Endothelial cell (in vitro differentiated cells): ENCODE measurements around the gene QSOX1. TPM values are rescaled to one million over a fixed set of nuclear protein-coding genes. Genes with fewer than 3 reads are reported as not detected.
A peak's percentile ranks its signal among the peaks of the same experiment; 100 is the strongest.

ENCODE experiments used
- DNase-seq: peaks from one replicate; pipeline ENCODE4 v3.0.0; 2021; ENCODE audit warnings: low spot score
- H3K27ac Mint-ChIP-seq: one replicate; pipeline ENCODE4 v1.8.0; 2021; ENCODE audit warnings: mixed read lengths, inconsistent platforms; ENCODE audit not compliant: unreplicated experiment
- H3K27me3 Mint-ChIP-seq: one replicate; pipeline ENCODE4 v1.8.0; 2021; ENCODE audit warnings: mild to moderate bottlenecking, moderate library complexity, mixed read lengths, inconsistent platforms; ENCODE audit not compliant: unreplicated experiment
- H3K36me3 Mint-ChIP-seq: one replicate; pipeline ENCODE4 v1.8.0; 2021; ENCODE audit warnings: mild to moderate bottlenecking, low read depth, mixed read lengths, inconsistent platforms; ENCODE audit not compliant: unreplicated experiment
- H3K4me1 Mint-ChIP-seq: one replicate; pipeline ENCODE4 v1.8.0; 2021; ENCODE audit warnings: mild to moderate bottlenecking, mixed read lengths, inconsistent platforms; ENCODE audit not compliant: unreplicated experiment
- H3K4me3 Mint-ChIP-seq: one replicate; pipeline ENCODE4 v1.8.0; 2021; ENCODE audit warnings: mild to moderate bottlenecking, mixed read lengths, inconsistent platforms; ENCODE audit not compliant: unreplicated experiment
- H3K9me3 Mint-ChIP-seq: one replicate; pipeline ENCODE4 v1.8.0; 2021; ENCODE audit warnings: mixed read lengths, inconsistent platforms; ENCODE audit not compliant: unreplicated experiment
- total RNA-seq: library from RNA; stranded (reverse); fragmentation: NEBNext Ultra II Directional; extraction: Animal tissue kit (Norgen Biotek cat#: 25700); gene quantifications from one replicate; pipeline ENCODE4 v1.2.1, GENCODE V29; 2021; ENCODE audit not compliant: unreplicated experiment
- TF ChIP-seq, protein P1 (sequence below): fragments of 200-600 bp; sonication (generic); IDR thresholded peaks from one replicate; pipeline ENCODE4 v1.5.0; 2021; ENCODE audit warnings: antibody characterized with exemption; ENCODE audit not compliant: unreplicated experiment

Gene QSOX1
- total RNA-seq, 1 donor from 2014 or later = 199 TPM

DNA sequence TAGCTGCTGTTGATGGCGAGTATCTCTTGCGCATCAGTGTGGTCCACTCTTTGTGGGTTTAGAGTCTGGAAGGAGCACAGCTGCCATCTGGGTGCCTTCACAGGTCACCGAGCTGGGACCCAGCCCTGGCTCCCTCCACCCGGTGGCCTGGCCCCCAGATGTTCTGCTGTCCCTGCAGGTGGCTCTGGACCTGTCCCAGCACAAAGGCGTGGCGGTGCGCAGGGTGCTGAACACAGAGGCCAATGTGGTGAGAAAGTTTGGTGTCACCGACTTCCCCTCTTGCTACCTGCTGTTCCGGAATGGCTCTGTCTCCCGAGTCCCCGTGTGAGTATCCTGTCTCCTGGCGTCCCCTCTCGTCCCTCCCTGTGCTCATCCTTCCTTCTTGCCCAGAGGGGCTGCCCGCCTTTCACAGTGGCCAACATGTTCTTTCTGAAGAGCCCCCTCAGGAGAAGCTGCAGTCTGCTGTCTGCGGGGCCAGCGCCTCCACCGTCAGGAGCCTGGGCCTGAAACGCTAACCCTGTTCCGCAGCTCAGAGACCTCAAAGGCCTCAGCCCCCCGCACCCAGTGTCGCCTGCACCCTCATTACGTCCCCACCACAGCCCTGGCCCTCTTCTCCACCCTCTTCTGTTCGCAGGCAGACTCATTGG lies 27.4 kb downstream of the QSOX1 start:
- peaks cover 24% of the 10 kb centered on the region for H3K36me3 Mint-ChIP-seq
- H3K4me1 Mint-ChIP-seq = peaks cover 3% of the 10 kb centered on the region
- peaks cover 6% of the 10 kb centered on the region for H3K27me3 Mint-ChIP-seq
- no peak overlapping the region for H3K4me3 Mint-ChIP-seq
- TF ChIP-seq, protein P1, sequence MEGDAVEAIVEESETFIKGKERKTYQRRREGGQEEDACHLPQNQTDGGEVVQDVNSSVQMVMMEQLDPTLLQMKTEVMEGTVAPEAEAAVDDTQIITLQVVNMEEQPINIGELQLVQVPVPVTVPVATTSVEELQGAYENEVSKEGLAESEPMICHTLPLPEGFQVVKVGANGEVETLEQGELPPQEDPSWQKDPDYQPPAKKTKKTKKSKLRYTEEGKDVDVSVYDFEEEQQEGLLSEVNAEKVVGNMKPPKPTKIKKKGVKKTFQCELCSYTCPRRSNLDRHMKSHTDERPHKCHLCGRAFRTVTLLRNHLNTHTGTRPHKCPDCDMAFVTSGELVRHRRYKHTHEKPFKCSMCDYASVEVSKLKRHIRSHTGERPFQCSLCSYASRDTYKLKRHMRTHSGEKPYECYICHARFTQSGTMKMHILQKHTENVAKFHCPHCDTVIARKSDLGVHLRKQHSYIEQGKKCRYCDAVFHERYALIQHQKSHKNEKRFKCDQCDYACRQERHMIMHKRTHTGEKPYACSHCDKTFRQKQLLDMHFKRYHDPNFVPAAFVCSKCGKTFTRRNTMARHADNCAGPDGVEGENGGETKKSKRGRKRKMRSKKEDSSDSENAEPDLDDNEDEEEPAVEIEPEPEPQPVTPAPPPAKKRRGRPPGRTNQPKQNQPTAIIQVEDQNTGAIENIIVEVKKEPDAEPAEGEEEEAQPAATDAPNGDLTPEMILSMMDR = no peak
- H3K27ac Mint-ChIP-seq = no peak overlapping the region
- no peaks in the 10 kb centered on the region for H3K9me3 Mint-ChIP-seq
- DNase-seq = no peak

DNA sequence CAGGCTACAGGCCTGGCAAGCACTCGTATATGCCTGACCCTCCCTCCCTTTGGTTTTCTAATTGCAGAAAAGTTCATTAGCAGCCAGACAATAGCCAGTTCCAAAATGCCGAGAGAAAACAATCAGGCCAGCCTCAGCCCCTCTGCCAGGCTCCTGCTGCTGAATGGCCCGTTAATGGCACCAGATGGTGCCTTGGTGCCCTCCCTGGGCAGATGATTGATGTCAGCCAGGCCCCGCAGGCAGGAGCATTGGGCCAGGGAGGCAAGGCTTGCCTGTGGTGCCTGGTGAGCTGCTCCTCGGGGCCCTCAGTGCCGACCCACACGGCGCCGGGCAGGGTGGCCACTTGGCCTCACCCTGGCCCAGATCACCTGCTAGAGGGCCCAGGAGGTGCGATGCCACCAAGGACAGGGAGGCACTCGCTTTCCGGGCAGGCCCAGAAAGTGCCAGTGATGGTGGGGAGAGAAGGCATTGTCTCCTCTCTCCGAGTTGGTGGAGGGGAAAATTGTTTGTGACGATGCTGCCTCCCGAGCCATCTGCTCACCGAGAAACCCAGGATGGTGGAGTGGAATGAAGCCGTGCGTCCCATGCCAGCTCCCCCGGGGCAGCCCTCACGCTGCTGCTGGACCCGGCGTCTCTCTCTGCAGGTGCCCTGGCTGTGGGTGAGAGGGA lies 28.1 kb downstream of the QSOX1 start:
- peaks cover 23% of the 10 kb centered on the region for H3K36me3 Mint-ChIP-seq
- peaks cover 3% of the 10 kb centered on the region for H3K4me1 Mint-ChIP-seq
- H3K27me3 Mint-ChIP-seq = peaks cover 6% of the 10 kb centered on the region
- H3K9me3 Mint-ChIP-seq = no peaks in the 10 kb centered on the region
- no peak for DNase-seq
- TF ChIP-seq, protein P1 = no peak
- H3K27ac Mint-ChIP-seq = no peak overlapping the region
- H3K4me3 Mint-ChIP-seq = no peak overlapping the region

DNA sequence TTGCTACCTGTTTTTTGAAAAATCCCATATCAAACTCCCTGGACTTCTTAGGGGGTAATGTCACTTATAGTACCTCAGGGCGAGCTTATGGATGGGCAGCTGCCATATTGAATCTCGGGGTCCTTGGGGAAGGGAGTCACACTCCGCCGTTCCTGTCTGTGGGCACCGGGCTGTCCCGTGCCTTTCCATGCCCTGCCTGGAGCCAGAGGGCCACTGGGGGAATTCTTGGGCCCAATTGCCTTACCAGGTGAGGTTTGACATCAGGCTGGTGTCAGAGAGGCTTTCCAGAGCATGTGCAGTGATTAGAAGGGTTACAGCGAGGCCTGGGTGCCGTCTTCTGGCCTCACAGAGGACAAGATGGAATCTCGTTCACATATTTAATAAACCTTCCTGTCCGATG lies 28.8 kb downstream of the QSOX1 start:
- TF ChIP-seq, protein P1 = no peak

DNA sequence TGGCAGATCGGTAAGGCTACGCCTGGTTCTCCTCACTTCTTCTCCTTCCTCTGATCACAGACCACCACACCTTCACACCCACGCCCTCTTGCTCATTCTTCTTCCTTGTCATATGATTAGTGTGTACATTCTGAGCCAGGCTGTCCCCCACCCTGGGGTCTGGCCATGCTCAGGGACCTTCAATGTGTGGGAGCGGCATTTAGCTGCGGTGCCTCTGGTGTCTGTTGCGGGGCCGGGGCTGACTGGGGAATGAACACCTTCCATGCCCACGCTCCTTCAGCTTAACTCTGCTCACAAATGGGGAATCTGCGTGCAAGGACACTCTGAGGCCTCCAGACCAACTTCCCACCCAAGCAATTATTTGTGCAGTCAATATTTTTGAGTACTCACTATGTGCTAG lies 29.4 kb downstream of the QSOX1 start:
- Mint-ChIP-seq H3K4me1 (peaks cover 9% of the 10 kb centered on the region), H3K4me3 (peak overlapping the region; percentile 7), H3K27ac (no peak overlapping the region)

More for the DNA sequence above, 28.8 kb downstream of the QSOX1 start:
- Mint-ChIP-seq H3K4me3 (peak overlapping the region; percentile 37), H3K9me3 (no peaks in the 10 kb centered on the region), H3K27ac (no peak overlapping the region), H3K27me3 (peaks cover 6% of the 10 kb centered on the region), H3K36me3 (peaks cover 21% of the 10 kb centered on the region), H3K4me1 (peaks cover 5% of the 10 kb centered on the region)
- no peak for DNase-seq

More for the DNA sequence above, 29.4 kb downstream of the QSOX1 start:
- Mint-ChIP-seq H3K36me3 (peaks cover 20% of the 10 kb centered on the region), H3K27me3 (peaks cover 8% of the 10 kb centered on the region), H3K9me3 (no peaks in the 10 kb centered on the region)
- no peak for DNase-seq
- TF ChIP-seq, protein P1 = no peak
